Amniotic epithelial cell (primary cell): ENCODE data around the gene RABL3.
"Not testable (repeated sequence)": the region's sequence is repeated elsewhere in the genome, so short reads cannot be mapped to it uniquely, and the experiment has no call there.

Experiments used
- DNase-seq: peaks from one replicate; pipeline ENCODE4 v3.0.0-alpha.2; 2010; ENCODE audit warnings: low read depth

The RABL3 gene

GRCh38 chr3:120642368-120642948 lies 99.9 kb downstream of the RABL3 start:
- DNase-seq: peak; percentile 74

- DNase-seq: no peak
Observed at GRCh38 chr3:120641696-120642246, 100.5 kb downstream of the RABL3 start.

GRCh38 chr3:120640231-120640630 lies 102.1 kb downstream of the RABL3 start:
- DNase-seq: no peak

DNA sequence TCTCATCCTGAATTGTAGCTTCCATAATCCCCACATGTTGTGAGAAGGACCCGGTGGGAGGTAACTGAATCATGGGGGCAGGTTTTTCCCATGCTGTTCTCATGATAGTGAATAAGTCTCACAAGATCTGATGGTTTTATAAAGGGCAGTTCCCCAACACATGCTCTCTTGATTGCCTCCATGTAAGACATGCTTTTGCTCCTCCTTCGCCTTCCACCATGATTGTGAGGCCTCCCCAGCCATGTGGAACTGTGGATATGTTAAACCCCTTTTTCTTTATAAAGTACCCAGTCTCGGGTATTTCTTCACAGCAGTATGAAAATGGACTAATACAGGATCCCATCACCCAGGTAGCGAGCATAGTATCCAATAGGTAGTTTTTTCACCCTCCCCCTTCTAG lies 103.5 kb downstream of the RABL3 start:
- DNase-seq: not testable (repeated sequence)

DNA sequence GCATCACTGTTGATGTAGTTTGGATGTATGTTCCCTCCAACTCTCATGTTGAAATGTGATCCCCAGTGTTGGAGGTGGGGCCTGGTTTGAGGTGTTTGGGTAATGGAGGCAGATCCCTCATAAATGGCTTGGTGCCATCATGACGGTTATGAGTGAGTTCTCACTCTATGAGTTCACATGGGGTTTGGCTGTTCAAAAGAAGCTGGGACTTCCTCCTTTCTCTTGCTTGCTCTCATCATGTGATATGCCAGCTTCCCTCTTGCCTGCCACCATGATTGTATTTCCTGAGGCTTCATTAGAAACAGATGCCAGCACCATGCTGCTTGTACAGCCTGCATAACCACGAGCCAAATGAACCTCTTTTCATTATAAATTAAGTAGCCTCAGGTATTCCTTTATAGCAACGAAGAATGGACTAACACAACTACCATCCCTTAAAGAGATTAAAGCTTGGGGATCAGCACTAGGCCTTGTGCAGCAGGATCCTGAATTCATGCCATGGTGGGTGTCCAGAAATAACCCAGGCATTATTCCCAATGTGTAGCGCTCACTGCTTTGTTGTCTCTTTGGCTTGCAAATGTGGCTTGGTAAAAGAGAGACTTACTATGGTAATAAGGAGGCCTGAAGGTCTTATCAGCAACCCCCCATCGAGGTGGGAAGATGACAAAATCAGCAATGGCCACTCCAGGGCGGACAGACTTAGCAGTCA lies 104.3 kb downstream of the RABL3 start:
- no peak for DNase-seq

GRCh38 chr3:120636795-120637401 lies 105.4 kb downstream of the RABL3 start:
- no peak for DNase-seq
